Immature natural killer cell (primary cell): ENCODE data around the gene MAP2K3. TPM values are rescaled to one million over a fixed set of nuclear protein-coding genes. Genes with fewer than 3 reads are reported as not detected.
"Not testable (repeated sequence)": the region's sequence is repeated elsewhere in the genome, so short reads cannot be mapped to it uniquely, and the experiment has no call there.

ENCODE experiments used
- DNase-seq, 3 donors: peaks; one replicate each; pipeline ENCODE4 v3.0.0; 2022; ENCODE audit warnings: mixed read lengths in 1 of 3
- H3K27ac Mint-ChIP-seq, 6 donors: one replicate each; pipeline ENCODE4 v1.8.0; 2020; ENCODE audit warnings: mixed read lengths in 6 of 6, mild to moderate bottlenecking in 5 of 6, inconsistent platforms in 4 of 6, moderate library complexity in 3 of 6
- H3K27me3 Mint-ChIP-seq, 3 donors: one replicate each; pipeline ENCODE4 v1.8.0; 2020 to 2021; ENCODE audit warnings: low read depth in 3 of 3, mild to moderate bottlenecking in 3 of 3, mixed read lengths in 3 of 3, moderate library complexity in 3 of 3, inconsistent platforms in 1 of 3
- H3K36me3 Mint-ChIP-seq, 3 donors: one replicate each; pipeline ENCODE4 v1.8.0; 2020; ENCODE audit warnings: mixed read lengths in 3 of 3, inconsistent platforms in 2 of 3, mild to moderate bottlenecking in 2 of 3
- H3K4me1 Mint-ChIP-seq, 2 donors: one replicate each; pipeline ENCODE4 v1.8.0; 2020; ENCODE audit warnings: inconsistent platforms in 2 of 2, mild to moderate bottlenecking in 2 of 2, mixed read lengths in 2 of 2, moderate library complexity in 1 of 2
- H3K4me3 Mint-ChIP-seq, 5 donors: one replicate each; pipeline ENCODE4 v1.8.0; 2020; ENCODE audit warnings: mild to moderate bottlenecking in 5 of 5, mixed read lengths in 5 of 5, inconsistent platforms in 3 of 5, moderate library complexity in 3 of 5
- H3K9me3 Mint-ChIP-seq, 6 donors: one replicate each; pipeline ENCODE4 v1.8.0; 2020; ENCODE audit warnings: mild to moderate bottlenecking in 6 of 6, mixed read lengths in 6 of 6, inconsistent platforms in 4 of 6, moderate library complexity in 3 of 6
- polyA plus RNA-seq, 3 donors: library from polyadenylated mRNA; unstranded; fragments of 300-500 nt; fragmentation: Illumina TruSeq; gene quantifications; one replicate each; pipeline ENCODE4 v1.2.3, GENCODE V29; 2021

The MAP2K3 gene
- polyA plus RNA-seq, 3 donors from 2014 or later: 66.6 to 136 (median 93.9) TPM

- H3K36me3 Mint-ChIP-seq: peaks cover 10 to 34% (median 16%) of the 10 kb centered on the region in 3 donors
- H3K9me3 Mint-ChIP-seq: peaks cover 0 to 15% (median 5%) of the 10 kb centered on the region in 6 donors
- H3K4me1 Mint-ChIP-seq, H3K4me3 Mint-ChIP-seq, DNase-seq: not testable (repeated sequence)
- peak overlapping the region in 1 of 6 donors; percentile 11 for H3K27ac Mint-ChIP-seq
- peaks cover 0 to 19% (median 7%) of the 10 kb centered on the region in 3 donors for H3K27me3 Mint-ChIP-seq
These were observed 22.2 kb downstream of the MAP2K3 start for GRCh38 chr17:21306611-21307272.

DNA sequence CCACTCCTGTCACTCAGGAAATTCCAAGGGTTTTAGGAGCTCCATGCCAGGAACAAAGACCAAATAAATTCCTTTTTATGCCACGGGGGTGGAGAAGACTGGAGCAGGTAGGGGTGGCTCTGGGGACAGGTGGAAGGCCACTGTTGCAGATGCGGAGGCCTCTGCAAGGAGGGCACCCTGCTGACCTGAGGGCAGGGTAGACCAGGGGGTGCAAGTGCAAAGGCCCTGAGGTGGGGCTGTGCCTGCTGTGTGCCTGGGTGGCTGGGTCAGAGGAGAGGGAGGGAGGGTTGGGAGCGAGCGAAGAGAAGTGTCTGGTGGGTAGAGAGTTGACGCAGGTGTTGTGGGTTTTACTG lies 22.7 kb downstream of the MAP2K3 start:
- H3K27ac Mint-ChIP-seq: peak overlapping the region in 1 of 6 donors; percentile 11
- H3K4me1 Mint-ChIP-seq, DNase-seq, H3K4me3 Mint-ChIP-seq: not testable (repeated sequence)
- peaks cover 0 to 16% (median 7%) of the 10 kb centered on the region in 3 donors for H3K27me3 Mint-ChIP-seq
- H3K9me3 Mint-ChIP-seq: peaks cover 0 to 12% (median 5%) of the 10 kb centered on the region in 6 donors
- peaks cover 10 to 33% (median 16%) of the 10 kb centered on the region in 3 donors for H3K36me3 Mint-ChIP-seq

GRCh38 chr17:21308931-21309381 lies 24.4 kb downstream of the MAP2K3 start:
- H3K36me3 Mint-ChIP-seq: peaks cover 0 to 18% (median 9%) of the 10 kb centered on the region in 3 donors
- DNase-seq, H3K27ac Mint-ChIP-seq, H3K4me1 Mint-ChIP-seq, H3K9me3 Mint-ChIP-seq, H3K4me3 Mint-ChIP-seq: not testable (repeated sequence)
- peaks cover 0 to 17% (median 0%) of the 10 kb centered on the region in 3 donors for H3K27me3 Mint-ChIP-seq

DNA sequence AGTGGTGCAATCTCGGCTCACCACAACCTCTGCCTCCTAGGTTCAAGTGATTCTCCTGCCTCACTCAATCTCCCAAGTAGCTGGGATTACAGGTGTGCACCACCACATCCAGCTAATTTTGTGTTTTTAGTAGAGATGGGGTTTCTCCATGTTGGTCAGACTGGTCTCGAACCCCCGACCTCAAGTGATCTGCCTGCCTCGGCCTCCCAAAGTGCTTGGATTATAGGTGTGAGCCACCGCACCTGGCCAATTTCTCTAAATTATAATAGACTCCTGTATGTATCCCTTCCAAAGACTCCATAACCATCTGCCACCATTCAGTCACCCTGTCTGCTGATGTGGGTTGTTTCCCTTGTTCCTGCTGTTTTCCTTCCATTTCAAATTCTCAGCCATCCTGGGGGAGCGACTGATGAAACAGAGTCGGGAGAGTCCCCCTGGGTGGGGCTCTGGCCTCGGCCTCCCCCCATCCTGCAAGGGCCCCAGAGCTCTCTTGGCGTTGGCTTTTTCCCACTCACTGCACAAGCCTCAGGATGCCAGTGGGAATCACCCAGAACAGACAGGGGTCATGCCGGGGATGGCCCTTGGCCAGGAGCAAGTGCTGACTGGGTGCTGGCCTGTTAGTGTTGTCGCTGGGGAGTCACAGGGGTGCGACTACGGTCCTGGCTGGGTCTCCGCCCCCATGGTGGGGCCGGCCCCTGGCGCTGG lies 25.7 kb downstream of the MAP2K3 start:
- H3K36me3 Mint-ChIP-seq: peaks cover 0 to 18% (median 9%) of the 10 kb centered on the region in 3 donors

GRCh38 chr17:21310766-21311602 lies 26.5 kb downstream of the MAP2K3 start:
- H3K9me3 Mint-ChIP-seq, H3K4me1 Mint-ChIP-seq, H3K27ac Mint-ChIP-seq, H3K4me3 Mint-ChIP-seq, DNase-seq: not testable (repeated sequence)
- Mint-ChIP-seq H3K36me3 (peaks cover 0 to 12% (median 9%) of the 10 kb centered on the region in 3 donors), H3K27me3 (peaks cover 0 to 11% (median 0%) of the 10 kb centered on the region in 3 donors)

More for the DNA sequence above, 25.7 kb downstream of the MAP2K3 start:
- not testable (repeated sequence) for H3K4me1 Mint-ChIP-seq, DNase-seq, H3K4me3 Mint-ChIP-seq, H3K9me3 Mint-ChIP-seq, H3K27ac Mint-ChIP-seq
- peaks cover 0 to 13% (median 0%) of the 10 kb centered on the region in 3 donors for H3K27me3 Mint-ChIP-seq

DNA sequence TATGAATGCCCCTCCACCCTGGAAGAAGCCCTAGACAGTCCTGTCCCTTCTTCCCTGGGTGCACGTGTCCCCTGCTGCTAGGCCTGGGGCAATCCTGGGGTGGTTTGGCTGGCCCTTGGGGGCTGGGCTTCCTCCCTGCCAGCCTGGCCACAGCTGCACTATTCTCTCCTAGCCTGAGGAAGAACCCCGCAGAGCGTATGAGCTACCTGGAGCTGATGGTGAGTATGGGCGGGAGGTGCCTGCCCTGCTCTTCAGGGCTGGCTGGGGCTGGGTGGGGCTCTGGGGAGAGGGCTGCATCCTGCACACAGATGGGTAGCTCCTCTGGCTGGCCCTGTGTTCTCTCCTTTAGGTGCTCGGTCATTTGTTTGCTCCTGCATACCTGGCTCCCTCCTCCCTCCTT lies 28.8 kb downstream of the MAP2K3 start:
- no peak for DNase-seq
- Mint-ChIP-seq H3K4me1 (no peaks in the 10 kb centered on the region), H3K27me3 (peaks cover 0 to 6% (median 2%) of the 10 kb centered on the region in 3 donors), H3K9me3 (peaks cover 0 to 2% (median 0%) of the 10 kb centered on the region in 6 donors), H3K36me3 (peaks cover 0 to 12% (median 9%) of the 10 kb centered on the region in 3 donors), H3K27ac (no peak overlapping the region), H3K4me3 (no peak overlapping the region)

- not testable (repeated sequence) for H3K27me3 Mint-ChIP-seq, H3K4me3 Mint-ChIP-seq, H3K36me3 Mint-ChIP-seq, H3K27ac Mint-ChIP-seq, DNase-seq, H3K9me3 Mint-ChIP-seq, H3K4me1 Mint-ChIP-seq
These were observed 29.2 kb downstream of the MAP2K3 start for GRCh38 chr17:21313761-21314160.

- not testable (repeated sequence) for H3K4me3 Mint-ChIP-seq, DNase-seq
These were observed 29.8 kb downstream of the MAP2K3 start for GRCh38 chr17:21314261-21314664.

GRCh38 chr17:21314701-21315111 lies 30.2 kb downstream of the MAP2K3 start:
- H3K27me3 Mint-ChIP-seq, H3K36me3 Mint-ChIP-seq, H3K4me1 Mint-ChIP-seq, H3K4me3 Mint-ChIP-seq, DNase-seq, H3K9me3 Mint-ChIP-seq: not testable (repeated sequence)
- peak overlapping the region in 2 of 6 donors; percentile 21 to 40 for H3K27ac Mint-ChIP-seq

More at GRCh38 chr17:21314261-21314664, 29.8 kb downstream of the MAP2K3 start:
- not testable (repeated sequence) for H3K27ac Mint-ChIP-seq, H3K27me3 Mint-ChIP-seq, H3K36me3 Mint-ChIP-seq, H3K9me3 Mint-ChIP-seq, H3K4me1 Mint-ChIP-seq

- H3K27ac Mint-ChIP-seq, H3K4me1 Mint-ChIP-seq, H3K9me3 Mint-ChIP-seq, DNase-seq, H3K4me3 Mint-ChIP-seq, H3K27me3 Mint-ChIP-seq, H3K36me3 Mint-ChIP-seq: not testable (repeated sequence)
These were observed 30.9 kb downstream of the MAP2K3 start for GRCh38 chr17:21315246-21316000.

DNA sequence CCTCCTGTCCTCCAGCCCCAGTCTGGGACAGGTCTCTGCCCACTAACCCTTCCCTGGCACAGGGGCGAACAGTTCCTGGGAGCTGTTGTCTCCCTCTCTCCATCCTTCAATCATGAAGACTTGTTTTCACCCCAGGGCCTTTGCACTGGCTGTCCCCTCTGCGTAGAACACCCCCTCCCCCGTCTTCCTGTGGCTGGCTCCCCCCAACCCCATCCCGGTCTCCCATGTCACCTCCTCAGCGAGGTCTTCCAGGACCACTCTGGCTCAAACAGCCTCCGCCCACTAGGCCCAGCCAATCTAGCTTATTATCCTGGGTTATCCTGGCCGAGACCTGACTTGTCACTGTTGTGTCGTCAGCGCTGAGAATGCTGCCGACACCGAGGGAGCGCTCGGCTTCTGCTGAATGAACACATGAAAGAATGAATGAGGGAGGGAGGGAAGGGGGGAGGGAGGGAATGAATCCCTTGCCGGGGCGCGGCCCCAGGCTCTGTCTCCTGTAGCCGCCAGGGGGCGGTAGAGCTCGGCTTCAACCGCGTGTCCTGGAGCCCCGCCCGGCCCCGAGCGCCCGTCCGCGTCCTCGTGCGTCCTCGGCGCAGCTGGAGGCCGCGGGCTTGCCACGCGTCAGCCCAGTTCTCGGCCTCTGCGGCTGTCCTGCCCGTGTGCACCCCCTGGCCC lies 31.8 kb downstream of the MAP2K3 start:
- not testable (repeated sequence) for DNase-seq, H3K36me3 Mint-ChIP-seq, H3K9me3 Mint-ChIP-seq, H3K27me3 Mint-ChIP-seq, H3K4me1 Mint-ChIP-seq, H3K27ac Mint-ChIP-seq, H3K4me3 Mint-ChIP-seq

GRCh38 chr17:21316887-21317500 lies 32.5 kb downstream of the MAP2K3 start:
- H3K27me3 Mint-ChIP-seq: peaks cover 0 to 10% (median 2%) of the 10 kb centered on the region in 3 donors
- not testable (repeated sequence) for H3K4me3 Mint-ChIP-seq, DNase-seq, H3K9me3 Mint-ChIP-seq, H3K4me1 Mint-ChIP-seq, H3K36me3 Mint-ChIP-seq, H3K27ac Mint-ChIP-seq
